Fibroblast of skin of abdomen (primary cell): ENCODE measurements around the gene KCTD15. TPM values are rescaled to one million over a fixed set of nuclear protein-coding genes. Genes with fewer than 3 reads are reported as not detected.

Experiments
- DNase-seq: peaks from one replicate; pipeline ENCODE4 v3.0.0-alpha.2; 2013
- polyA plus RNA-seq, 2 experiments: library from polyadenylated mRNA; unstranded; fragments of 120-200 nt; gene quantifications; one replicate each; pipeline ENCODE4 v1.2.1, GENCODE V29; 2013; ENCODE audit not compliant: insufficient read length in 2 of 2

Gene KCTD15
- 74.9 TPM for polyA plus RNA-seq (2013, experiment 1 of 2; ENCODE audit: insufficient read length)
- polyA plus RNA-seq (2013, experiment 2 of 2; ENCODE audit: insufficient read length) = 76.3 TPM

GRCh38 chr19:33796164-33796875, at the start of gene KCTD15:
TSS of gene KCTD15 (plus strand) at chr19:33796870. CDS start at chr19:33800455, 3,585 bp downstream.
- DNase-seq = peak; percentile 69

- no peak for DNase-seq
Observed at GRCh38 chr19:33747273-33747672, 49.4 kb upstream of the KCTD15 start.

- DNase-seq = no peak
Observed at GRCh38 chr19:33748231-33748630, 48.4 kb upstream of the KCTD15 start.

- no peak for DNase-seq
Observed at GRCh38 chr19:33749016-33749415, 47.7 kb upstream of the KCTD15 start.

GRCh38 chr19:33749619-33750175, 47.0 kb upstream of the KCTD15 start:
- DNase-seq = no peak

GRCh38 chr19:33750587-33751435, 45.9 kb upstream of the KCTD15 start:
- no peak for DNase-seq

- DNase-seq = no peak
Observed at GRCh38 chr19:33751436-33751770, 45.3 kb upstream of the KCTD15 start.

GRCh38 chr19:33752018-33752800, 44.5 kb upstream of the KCTD15 start:
- no peak for DNase-seq

GRCh38 chr19:33752945-33753344, 43.7 kb upstream of the KCTD15 start:
- no peak for DNase-seq

GRCh38 chr19:33754361-33754760, 42.3 kb upstream of the KCTD15 start:
- DNase-seq = no peak

GRCh38 chr19:33755099-33756035, 41.3 kb upstream of the KCTD15 start:
- DNase-seq = no peak

- DNase-seq = no peak
Observed at GRCh38 chr19:33756177-33756576, 40.5 kb upstream of the KCTD15 start.

GRCh38 chr19:33758541-33759013, 38.1 kb upstream of the KCTD15 start:
- DNase-seq = no peak

- no peak for DNase-seq
Observed at GRCh38 chr19:33759356-33759755, 37.3 kb upstream of the KCTD15 start.

GRCh38 chr19:33763633-33764371, 32.9 kb upstream of the KCTD15 start:
- no peak for DNase-seq

GRCh38 chr19:33766623-33767022, 30.0 kb upstream of the KCTD15 start:
- no peak for DNase-seq

GRCh38 chr19:33767898-33768413, 28.7 kb upstream of the KCTD15 start:
- peak; percentile 33 for DNase-seq

GRCh38 chr19:33769208-33769607, 27.5 kb upstream of the KCTD15 start:
- DNase-seq = no peak

- no peak for DNase-seq
Observed at GRCh38 chr19:33770107-33770506, 26.6 kb upstream of the KCTD15 start.

- peak; percentile 47 for DNase-seq
Observed at GRCh38 chr19:33771384-33772101, 25.1 kb upstream of the KCTD15 start.
